ENCODE data around the gene GRM5. TPM values are rescaled to one million over a fixed set of nuclear protein-coding genes. Genes with fewer than 3 reads are reported as not detected.
"Not testable (repeated sequence)": the region's sequence is repeated elsewhere in the genome, so short reads cannot be mapped to it uniquely, and the experiment has no call there.

Gene GRM5
- not detected for total RNA-seq

DNA sequence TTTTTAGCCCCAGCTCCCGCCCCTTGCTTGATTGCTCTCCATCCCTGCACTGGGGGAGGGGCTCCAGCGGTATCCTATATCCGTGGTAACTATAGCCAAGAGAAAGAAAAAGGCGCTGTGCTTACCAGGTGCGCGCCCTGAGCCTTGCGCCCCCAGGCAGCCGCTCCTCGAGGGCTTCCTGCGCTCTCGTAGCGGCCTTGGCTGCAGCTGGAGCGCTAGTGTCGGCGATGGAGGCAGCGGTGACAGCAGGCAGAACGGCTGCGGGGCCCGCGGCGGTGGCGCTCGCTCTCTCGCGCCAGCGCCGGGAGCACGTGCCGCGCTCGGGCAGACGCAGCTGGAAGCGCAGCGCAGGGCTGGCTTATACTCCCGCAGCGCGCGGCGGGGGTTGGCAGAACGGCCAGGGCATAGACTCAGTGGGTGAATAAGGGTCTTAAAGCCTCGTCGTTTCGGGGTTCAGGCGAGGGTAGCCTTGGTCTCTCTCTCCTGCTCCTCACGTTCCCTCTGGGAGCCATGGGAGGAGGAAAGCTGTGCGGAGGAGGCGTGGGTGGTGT is at the start of gene GRM5:
TSS of gene GRM5 (minus strand) at position 332 of the 551 bp plus-strand sequence. CDS start 18,110 bp downstream, outside the sequence.
- not testable (repeated sequence) for H3K36me3 Mint-ChIP-seq (ENCODE audit: insufficient read depth in 2 of 2); H3K27ac Mint-ChIP-seq; DNase-seq; ATAC-seq (replicated peaks in 1 of 2); H3K4me1 Mint-ChIP-seq (ENCODE audit: low read depth); H3K9me3 Mint-ChIP-seq
- Mint-ChIP-seq H3K27me3 (ENCODE audit: low read depth) (peaks cover 51% of the 10 kb centered on the region), H3K4me3 (peak within 1 kb of the TSS in 1 of 2 donors; percentile 25)

DNA sequence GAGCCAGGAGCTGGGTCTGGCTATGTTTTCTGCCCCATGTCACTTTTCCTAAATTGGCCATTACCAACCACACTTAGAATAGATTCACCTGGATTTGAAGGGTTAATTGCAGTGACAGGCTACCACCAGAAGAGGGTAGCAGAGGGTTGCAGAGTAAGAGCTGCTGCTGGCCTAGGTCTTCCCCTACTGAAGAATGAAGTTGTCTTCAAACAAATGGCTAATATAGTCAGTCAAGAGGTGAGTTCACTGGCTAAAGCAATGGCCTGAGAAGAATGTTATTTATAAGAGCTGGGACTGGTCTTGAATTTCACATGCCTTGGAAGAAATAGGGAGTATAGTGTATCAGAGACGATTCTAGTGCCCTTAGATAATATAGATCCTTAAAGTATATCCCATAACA is 32.2 kb upstream of the GRM5 start:
- H3K27ac Mint-ChIP-seq; H3K27me3 Mint-ChIP-seq (ENCODE audit: low read depth); H3K4me1 Mint-ChIP-seq (ENCODE audit: low read depth); H3K36me3 Mint-ChIP-seq (ENCODE audit: insufficient read depth in 2 of 2); H3K9me3 Mint-ChIP-seq; H3K4me3 Mint-ChIP-seq: not testable (repeated sequence)
- DNase-seq (peak in 1 of 2 donors; percentile 3), ATAC-seq (replicated peaks in 1 of 2) (peak in 1 of 2 donors; percentile 29)

DNA sequence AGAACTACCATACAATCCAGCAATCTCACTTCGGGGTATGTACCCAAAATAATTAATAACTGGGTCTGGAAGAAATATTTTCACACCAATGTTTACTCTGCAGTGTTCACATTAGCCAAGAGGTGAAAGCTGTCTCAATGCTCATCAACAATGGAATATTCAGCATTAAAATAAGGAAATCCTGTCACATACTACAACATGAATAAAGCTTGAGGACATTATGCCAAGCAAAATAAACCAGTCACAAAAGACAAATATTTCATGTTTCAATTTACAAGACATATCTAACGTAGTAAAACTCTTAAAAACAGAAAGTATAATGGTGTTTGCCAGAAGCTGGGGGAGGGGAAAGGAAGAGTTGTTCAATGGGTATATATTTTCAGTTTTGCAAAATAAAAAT is 28.0 kb upstream of the GRM5 start:
- H3K27me3 Mint-ChIP-seq (ENCODE audit: low read depth); ATAC-seq (replicated peaks in 1 of 2); H3K36me3 Mint-ChIP-seq (ENCODE audit: insufficient read depth in 2 of 2); H3K4me1 Mint-ChIP-seq (ENCODE audit: low read depth); H3K4me3 Mint-ChIP-seq; DNase-seq; H3K27ac Mint-ChIP-seq: not testable (repeated sequence)
- peaks cover 2 to 11% of the 10 kb centered on the region in 2 donors for H3K9me3 Mint-ChIP-seq

DNA sequence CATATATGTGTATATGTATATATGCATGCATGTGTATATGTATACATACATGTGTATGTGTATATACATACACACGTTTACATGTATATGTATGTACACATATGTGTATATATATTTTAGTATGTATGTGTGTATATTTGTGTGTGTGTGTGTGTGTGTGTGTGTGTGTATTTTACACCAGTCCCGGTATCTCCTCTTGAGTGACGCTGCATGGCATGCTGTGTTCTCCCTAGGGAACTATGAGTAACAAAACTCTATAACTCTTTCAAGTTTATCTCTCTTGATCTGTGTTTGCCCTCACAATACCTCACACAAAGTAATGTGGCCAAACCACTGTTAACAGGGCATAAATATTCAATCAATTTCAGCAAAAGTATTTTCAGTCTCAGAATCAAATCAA is 19.2 kb upstream of the GRM5 start:
- not testable (repeated sequence) for H3K27ac Mint-ChIP-seq; ATAC-seq (replicated peaks in 1 of 2); H3K4me3 Mint-ChIP-seq; DNase-seq; H3K9me3 Mint-ChIP-seq; H3K4me1 Mint-ChIP-seq (ENCODE audit: low read depth); H3K27me3 Mint-ChIP-seq (ENCODE audit: low read depth); H3K36me3 Mint-ChIP-seq (ENCODE audit: insufficient read depth in 2 of 2)

DNA sequence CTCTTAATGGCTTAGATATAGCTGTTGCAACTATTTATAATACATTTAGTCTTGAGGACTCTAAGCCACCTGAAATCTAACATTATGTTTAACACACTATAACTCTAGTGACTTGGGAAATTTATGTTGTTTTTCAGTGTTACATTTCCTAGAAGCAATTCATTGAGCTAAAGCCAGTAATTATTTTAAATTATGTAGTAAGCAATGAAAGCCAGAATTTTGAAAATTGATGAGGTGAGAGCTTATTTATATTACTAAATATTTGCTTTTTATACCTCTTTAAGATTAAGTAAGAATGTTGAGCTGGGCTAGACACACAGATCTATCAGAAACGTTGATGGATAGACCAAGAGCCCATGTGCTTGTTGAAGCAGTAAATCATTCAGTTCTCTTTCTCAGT is 5.1 kb upstream of the GRM5 start:
- not testable (repeated sequence) for H3K4me1 Mint-ChIP-seq (ENCODE audit: low read depth); ATAC-seq (replicated peaks in 1 of 2); DNase-seq; H3K9me3 Mint-ChIP-seq; H3K36me3 Mint-ChIP-seq (ENCODE audit: insufficient read depth in 2 of 2); H3K27ac Mint-ChIP-seq; H3K4me3 Mint-ChIP-seq
- H3K27me3 Mint-ChIP-seq (ENCODE audit: low read depth) = peaks cover 14% of the 10 kb centered on the region

DNA sequence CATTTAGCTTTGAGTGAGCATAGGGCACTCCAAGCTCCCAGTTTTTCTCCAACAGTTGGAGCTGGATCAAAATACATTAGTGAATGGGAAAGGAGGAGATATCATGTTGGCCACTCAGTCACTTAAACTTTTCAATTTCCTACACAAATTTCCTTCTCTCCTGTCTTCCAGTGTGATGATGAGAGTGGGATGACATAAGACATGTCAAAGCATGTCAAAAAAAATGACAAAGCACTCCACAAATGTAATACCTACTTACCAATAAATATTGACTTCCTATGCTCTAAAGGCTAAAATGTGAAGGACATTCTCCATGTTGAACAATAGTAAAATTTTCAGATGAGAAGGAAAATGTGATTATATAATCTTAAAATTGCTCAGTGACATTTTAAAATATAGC is 1.5 kb upstream of the GRM5 start:
- Mint-ChIP-seq H3K4me3 (no peak overlapping the region), H3K27ac (no peak overlapping the region), H3K36me3 (ENCODE audit: insufficient read depth in 2 of 2) (no peaks in the 10 kb centered on the region), H3K4me1 (ENCODE audit: low read depth) (peaks cover 10% of the 10 kb centered on the region), H3K9me3 (no peaks in the 10 kb centered on the region), H3K27me3 (ENCODE audit: low read depth) (peaks cover 47% of the 10 kb centered on the region)
- ATAC-seq (replicated peaks in 1 of 2) = no peak
- DNase-seq = no peak

DNA sequence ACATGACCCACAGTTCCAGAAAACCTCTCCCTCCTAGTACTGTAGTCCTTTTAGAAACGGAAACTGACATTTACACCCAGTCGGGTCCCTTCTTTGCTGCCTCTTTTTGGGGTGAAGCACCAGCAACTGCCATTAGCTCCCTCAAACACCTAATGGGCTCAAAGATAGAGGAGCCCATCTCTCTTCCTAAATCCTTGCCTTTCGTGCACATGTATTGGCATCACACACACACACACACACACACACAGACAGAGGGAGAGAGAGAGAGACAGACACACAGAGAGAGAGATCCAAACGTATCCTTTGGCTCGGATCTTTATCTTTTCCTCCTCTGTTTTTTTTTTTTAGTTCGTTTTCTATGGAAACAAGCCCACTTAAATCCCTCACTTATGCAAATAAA is 716 bp downstream of the GRM5 start:
- no peaks in the 10 kb centered on the region for H3K9me3 Mint-ChIP-seq
- DNase-seq (no peak), ATAC-seq (replicated peaks in 1 of 2) (no peak)
- H3K4me3 Mint-ChIP-seq = no peak overlapping the region
- H3K4me1 Mint-ChIP-seq (ENCODE audit: low read depth) = peaks cover 10% of the 10 kb centered on the region
- no peak overlapping the region for H3K27ac Mint-ChIP-seq
- H3K36me3 Mint-ChIP-seq (ENCODE audit: insufficient read depth in 2 of 2) = no peaks in the 10 kb centered on the region
- peaks cover 51% of the 10 kb centered on the region for H3K27me3 Mint-ChIP-seq (ENCODE audit: low read depth)

DNA sequence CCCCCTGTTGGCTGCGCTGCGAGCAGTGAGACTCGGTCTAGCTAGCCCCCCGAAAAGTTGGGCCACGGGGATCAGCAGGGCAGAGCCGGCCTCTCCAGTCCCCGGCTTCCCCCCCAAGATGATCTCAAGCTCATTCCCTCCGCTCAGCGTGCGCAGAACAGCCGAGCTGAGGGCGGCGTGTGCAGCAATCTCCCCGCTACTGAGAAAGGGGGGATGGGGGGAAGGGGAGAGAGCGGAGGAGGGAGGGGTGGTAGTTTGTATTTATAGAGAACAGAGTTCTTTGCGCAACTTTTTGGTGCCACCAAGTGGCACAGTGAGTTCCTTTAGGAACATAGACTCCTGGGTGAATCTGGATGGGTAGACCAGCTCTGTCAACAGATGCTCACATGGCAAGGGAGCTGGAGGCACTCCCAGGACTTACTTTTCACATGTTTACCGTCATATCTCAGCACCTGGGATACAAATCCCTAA is 2.3 kb downstream of the GRM5 start:
- not testable (repeated sequence) for H3K4me3 Mint-ChIP-seq; DNase-seq; H3K36me3 Mint-ChIP-seq (ENCODE audit: insufficient read depth in 2 of 2); H3K9me3 Mint-ChIP-seq; H3K4me1 Mint-ChIP-seq (ENCODE audit: low read depth); H3K27ac Mint-ChIP-seq; ATAC-seq (replicated peaks in 1 of 2)
- peaks cover 51% of the 10 kb centered on the region for H3K27me3 Mint-ChIP-seq (ENCODE audit: low read depth)

DNA sequence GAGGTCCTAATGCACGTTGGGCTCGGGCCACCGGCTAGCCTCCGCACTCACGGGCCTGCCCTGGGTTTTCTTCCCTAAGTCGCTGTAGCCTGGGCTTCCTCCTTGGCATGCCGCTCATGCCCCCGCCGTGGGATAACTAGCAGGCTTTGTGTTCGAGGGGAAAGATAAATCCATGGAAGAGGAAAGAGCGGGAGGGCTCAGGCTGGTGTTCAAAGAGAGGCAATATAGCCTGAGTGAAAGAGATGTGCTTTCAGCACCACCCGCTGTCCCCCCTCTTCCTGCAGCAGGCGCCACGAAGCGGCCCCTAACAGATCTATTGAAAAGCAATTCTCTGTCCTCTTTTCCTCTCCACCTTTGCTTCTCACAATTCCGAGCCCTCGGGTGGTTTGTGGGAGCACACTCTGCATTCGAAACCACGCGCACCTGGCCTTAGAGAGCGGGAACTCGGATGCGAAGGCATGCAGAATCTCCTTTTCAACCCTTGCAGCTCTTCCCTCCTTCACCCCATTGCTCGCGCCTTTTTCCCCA is 2.9 kb downstream of the GRM5 start:
- not testable (repeated sequence) for DNase-seq; H3K4me1 Mint-ChIP-seq (ENCODE audit: low read depth); H3K4me3 Mint-ChIP-seq; H3K36me3 Mint-ChIP-seq (ENCODE audit: insufficient read depth in 2 of 2); H3K9me3 Mint-ChIP-seq; H3K27ac Mint-ChIP-seq; ATAC-seq (replicated peaks in 1 of 2)
- H3K27me3 Mint-ChIP-seq (ENCODE audit: low read depth) = peaks cover 51% of the 10 kb centered on the region

DNA sequence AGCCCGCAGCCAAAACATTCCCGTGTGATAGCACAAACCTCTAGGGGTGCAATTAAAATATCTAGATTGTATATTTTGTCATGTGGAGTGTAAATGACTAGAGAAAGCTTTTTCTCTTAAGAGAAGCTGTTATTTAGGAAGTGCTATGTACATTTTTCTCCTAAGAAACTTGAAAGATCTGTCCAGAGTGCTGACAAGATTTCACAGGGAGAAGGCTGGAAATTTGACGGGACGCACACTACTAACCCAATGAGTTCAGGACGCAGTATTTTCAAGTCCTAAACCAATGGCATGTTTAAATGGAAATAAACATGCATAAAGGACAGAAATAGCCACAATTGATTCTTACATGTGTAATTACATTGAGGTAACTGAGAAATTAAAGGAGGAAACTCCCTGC is 3.9 kb downstream of the GRM5 start:
- H3K4me1 Mint-ChIP-seq (ENCODE audit: low read depth); H3K27ac Mint-ChIP-seq; H3K9me3 Mint-ChIP-seq; DNase-seq; H3K36me3 Mint-ChIP-seq (ENCODE audit: insufficient read depth in 2 of 2); H3K4me3 Mint-ChIP-seq; ATAC-seq (replicated peaks in 1 of 2): not testable (repeated sequence)
- H3K27me3 Mint-ChIP-seq (ENCODE audit: low read depth) = peaks cover 46% of the 10 kb centered on the region

DNA sequence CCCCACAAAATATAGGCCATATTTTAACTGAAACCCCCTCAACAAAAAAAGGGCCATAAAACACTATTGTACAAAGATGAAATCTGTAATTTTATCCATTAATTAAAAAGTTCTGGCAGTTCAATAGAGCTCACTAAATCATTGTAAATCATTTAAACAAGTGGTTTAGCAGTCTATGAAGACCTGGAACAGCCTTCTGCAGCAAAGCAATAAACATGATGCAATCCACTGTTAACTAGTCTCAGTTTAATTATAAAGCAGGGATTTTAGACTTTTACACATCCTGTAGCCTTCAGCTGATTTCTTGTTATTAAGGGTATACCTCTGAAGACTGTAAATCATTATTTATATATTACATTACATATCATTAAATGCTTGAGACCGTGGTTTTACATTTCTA is 8.4 kb downstream of the GRM5 start:
- not testable (repeated sequence) for H3K36me3 Mint-ChIP-seq (ENCODE audit: insufficient read depth in 2 of 2); H3K27ac Mint-ChIP-seq; H3K27me3 Mint-ChIP-seq (ENCODE audit: low read depth); H3K4me3 Mint-ChIP-seq; H3K9me3 Mint-ChIP-seq; ATAC-seq (replicated peaks in 1 of 2); H3K4me1 Mint-ChIP-seq (ENCODE audit: low read depth); DNase-seq

DNA sequence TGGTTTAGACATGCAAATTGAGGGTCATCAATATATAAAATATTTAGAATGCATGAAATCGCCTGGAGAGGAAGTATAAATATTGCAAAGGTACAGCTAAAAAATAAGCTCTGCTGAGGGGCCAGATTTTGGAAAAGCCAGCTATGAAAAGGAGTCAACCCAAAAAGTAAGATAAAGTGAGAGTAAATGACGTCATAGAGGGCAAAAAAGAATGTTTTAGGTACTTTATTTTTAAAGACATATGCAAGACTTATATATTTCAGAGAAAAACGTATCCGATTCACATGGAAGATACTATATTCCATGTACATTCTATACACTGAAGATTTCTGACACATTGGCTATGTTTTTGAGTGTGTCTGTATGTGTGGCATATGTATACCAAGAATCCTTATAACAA is 13.6 kb downstream of the GRM5 start:
- H3K4me3 Mint-ChIP-seq = no peak overlapping the region
- ATAC-seq (replicated peaks in 1 of 2) = no peak
- DNase-seq = no peak
- H3K9me3 Mint-ChIP-seq = peaks cover 0 to 4% of the 10 kb centered on the region in 2 donors
- no peaks in the 10 kb centered on the region for H3K27me3 Mint-ChIP-seq (ENCODE audit: low read depth)
- H3K36me3 Mint-ChIP-seq (ENCODE audit: insufficient read depth in 2 of 2) = no peaks in the 10 kb centered on the region
- H3K27ac Mint-ChIP-seq = no peak overlapping the region
- no peaks in the 10 kb centered on the region for H3K4me1 Mint-ChIP-seq (ENCODE audit: low read depth)

DNA sequence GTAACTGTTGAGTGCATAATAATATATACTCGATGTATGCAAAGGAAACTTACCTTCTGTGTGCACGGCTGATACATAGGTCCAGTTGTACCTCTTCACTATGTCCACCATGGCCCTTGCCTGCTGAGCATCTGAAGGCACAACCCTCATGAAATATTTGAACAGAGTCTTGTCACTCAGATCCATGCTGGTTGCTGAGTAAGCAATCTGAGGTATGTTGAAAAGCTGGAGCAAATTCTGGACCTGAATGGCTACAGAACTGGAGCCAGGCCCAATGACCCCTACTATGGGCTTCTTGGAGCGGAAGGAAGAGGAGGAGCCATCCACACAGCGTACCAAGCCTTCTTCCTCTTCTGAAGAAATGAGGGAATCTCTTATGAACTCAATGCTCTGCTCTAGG is 18.6 kb downstream of the GRM5 start:
- not testable (repeated sequence) for H3K36me3 Mint-ChIP-seq (ENCODE audit: insufficient read depth in 2 of 2); H3K9me3 Mint-ChIP-seq; ATAC-seq (replicated peaks in 1 of 2); H3K27ac Mint-ChIP-seq; H3K27me3 Mint-ChIP-seq (ENCODE audit: low read depth); H3K4me3 Mint-ChIP-seq; H3K4me1 Mint-ChIP-seq (ENCODE audit: low read depth); DNase-seq

Measured in activated T-cell treated with anti-CD3 and anti-CD28 coated beads, Interleukin-2, amount 50 U/mL, for 72 hours (primary cell).